ENCODE data around the gene EN1.

EN1 gene

GRCh38 chr2:118852605-118853128 lies 5.2 kb upstream of the EN1 start:
- Mint-ChIP-seq H3K4me3 (no peak overlapping the region), H3K27ac (no peak overlapping the region), H3K36me3 (ENCODE audit: low read depth) (no peaks in the 10 kb centered on the region), H3K9me3 (no peaks in the 10 kb centered on the region), H3K4me1 (ENCODE audit: low read depth) (peaks cover 21% of the 10 kb centered on the region), H3K27me3 (peaks cover 98% of the 10 kb centered on the region)
- intact Hi-C loops (cut with micrococcal nuclease), result loop anchor here (10.0 kb wide), 1 partner anchor 808 kb away; no protein-coding TSS in a partner anchor

GRCh38 chr2:118851650-118852049 lies 4.2 kb upstream of the EN1 start:
- no peak overlapping the region for H3K4me3 Mint-ChIP-seq

GRCh38 chr2:118850901-118851415 lies 3.5 kb upstream of the EN1 start:
- H3K27ac Mint-ChIP-seq, result no peak overlapping the region

More at GRCh38 chr2:118851650-118852049, 4.2 kb upstream of the EN1 start:
- Mint-ChIP-seq H3K27me3 (peaks cover 92% of the 10 kb centered on the region), H3K27ac (no peak overlapping the region), H3K9me3 (no peaks in the 10 kb centered on the region), H3K36me3 (ENCODE audit: low read depth) (no peaks in the 10 kb centered on the region), H3K4me1 (ENCODE audit: low read depth) (peaks cover 16% of the 10 kb centered on the region)
- intact Hi-C loops (cut with micrococcal nuclease), result loop anchor here (10.0 kb wide), 1 partner anchor 807 kb away; no protein-coding TSS in a partner anchor

DNA sequence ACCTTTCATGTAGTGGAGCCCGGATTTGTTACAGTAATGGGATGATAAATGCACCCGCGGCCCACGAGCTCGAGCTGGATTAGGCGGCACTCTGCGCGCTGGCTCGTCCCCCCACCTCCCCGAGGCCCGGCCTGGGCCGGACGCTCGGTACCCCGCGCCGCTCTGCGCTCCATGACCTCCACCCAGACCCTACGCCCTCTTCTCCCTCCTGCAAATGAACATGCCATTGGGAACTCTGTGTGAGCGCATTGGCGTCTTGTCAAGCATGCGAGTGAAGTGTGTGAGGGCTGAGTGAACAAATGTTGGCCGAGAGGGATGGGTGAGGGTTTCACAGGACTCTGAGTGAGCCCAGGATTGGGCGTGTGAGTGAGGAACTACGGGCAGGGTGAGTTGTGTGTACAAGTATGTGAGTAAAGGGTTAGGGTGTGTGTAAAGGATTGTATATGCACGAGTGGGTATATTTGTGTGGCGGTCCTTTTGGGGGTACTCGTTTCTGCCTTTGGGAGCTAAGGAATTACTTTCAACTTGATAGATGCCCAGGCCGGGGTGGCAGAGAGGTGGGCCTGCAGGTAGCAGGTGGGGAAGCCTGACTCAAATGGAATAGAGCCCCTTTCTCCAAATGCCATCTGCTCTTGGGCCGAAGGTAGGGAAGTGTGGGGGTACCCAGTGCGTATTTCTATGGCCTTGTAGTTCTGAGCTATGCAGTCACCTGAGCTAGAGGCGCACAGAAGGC lies 2.9 kb upstream of the EN1 start:
- Mint-ChIP-seq H3K4me3 (no peak overlapping the region), H3K27me3 (peaks cover 91% of the 10 kb centered on the region), H3K4me1 (ENCODE audit: low read depth) (peaks cover 13% of the 10 kb centered on the region), H3K9me3 (no peaks in the 10 kb centered on the region), H3K36me3 (ENCODE audit: low read depth) (no peaks in the 10 kb centered on the region), H3K27ac (no peak overlapping the region)
- intact Hi-C loops (cut with micrococcal nuclease), result loop anchor here (10.0 kb wide), 1 partner anchor 806 kb away; no protein-coding TSS in a partner anchor

More at GRCh38 chr2:118850901-118851415, 3.5 kb upstream of the EN1 start:
- Mint-ChIP-seq H3K36me3 (ENCODE audit: low read depth) (no peaks in the 10 kb centered on the region), H3K4me1 (ENCODE audit: low read depth) (peaks cover 13% of the 10 kb centered on the region), H3K27me3 (peaks cover 91% of the 10 kb centered on the region), H3K9me3 (no peaks in the 10 kb centered on the region), H3K4me3 (no peak overlapping the region)
- intact Hi-C loops (cut with micrococcal nuclease), result loop anchor here (10.0 kb wide), 1 partner anchor 806 kb away; no protein-coding TSS in a partner anchor

DNA sequence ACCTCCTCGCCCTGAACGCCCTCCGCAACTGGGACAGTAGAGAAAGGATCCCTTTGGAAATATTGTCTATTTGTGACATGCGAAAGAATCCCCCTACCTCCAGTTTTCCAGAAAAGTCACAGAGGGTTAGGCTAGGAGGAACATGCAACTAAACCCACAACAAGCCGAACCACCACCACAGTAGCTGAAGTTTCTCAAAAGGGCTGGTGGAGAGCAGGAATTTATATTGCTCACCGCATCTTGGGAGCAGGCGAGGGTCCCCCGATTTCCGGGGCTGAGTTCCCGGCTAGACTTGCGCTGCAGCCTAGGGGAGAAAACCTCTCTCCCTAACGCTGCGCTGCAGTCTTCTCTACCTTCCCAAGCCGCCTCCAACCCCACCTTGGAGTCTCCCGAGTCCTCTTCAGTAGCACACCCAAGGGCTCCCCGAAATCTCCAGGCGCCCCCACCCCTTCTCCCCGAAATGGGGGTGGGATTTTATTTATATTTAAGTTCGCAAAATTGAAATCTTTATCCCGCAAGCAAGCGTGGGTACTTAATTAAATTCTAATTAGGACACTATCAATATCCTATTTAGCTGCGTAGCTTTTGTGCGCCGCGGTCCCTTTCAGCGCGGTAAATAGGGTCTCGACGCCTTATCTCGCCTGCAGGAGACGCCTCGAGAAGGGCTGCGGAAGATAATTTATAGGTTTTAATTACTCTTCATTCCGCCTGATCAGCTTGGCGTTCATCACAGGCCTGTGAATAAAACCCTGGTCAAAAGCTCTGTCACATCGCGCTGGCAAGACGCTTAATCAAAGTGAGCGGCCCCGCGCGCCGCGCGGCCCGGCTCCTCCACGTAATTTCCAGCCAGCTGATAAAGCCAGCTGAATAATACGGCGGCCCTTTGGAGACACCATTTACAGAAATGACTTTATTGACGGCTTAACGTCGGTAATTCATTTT lies 2.0 kb upstream of the EN1 start:
- Mint-ChIP-seq H3K36me3 (ENCODE audit: low read depth) (no peaks in the 10 kb centered on the region), H3K4me1 (ENCODE audit: low read depth) (peaks cover 13% of the 10 kb centered on the region), H3K9me3 (no peaks in the 10 kb centered on the region), H3K27me3 (peaks cover 91% of the 10 kb centered on the region), H3K27ac (no peak overlapping the region), H3K4me3 (no peak overlapping the region)
- intact Hi-C loops (cut with micrococcal nuclease), result loop anchor here (10.0 kb wide), 1 partner anchor 805 kb away; no protein-coding TSS in a partner anchor

DNA sequence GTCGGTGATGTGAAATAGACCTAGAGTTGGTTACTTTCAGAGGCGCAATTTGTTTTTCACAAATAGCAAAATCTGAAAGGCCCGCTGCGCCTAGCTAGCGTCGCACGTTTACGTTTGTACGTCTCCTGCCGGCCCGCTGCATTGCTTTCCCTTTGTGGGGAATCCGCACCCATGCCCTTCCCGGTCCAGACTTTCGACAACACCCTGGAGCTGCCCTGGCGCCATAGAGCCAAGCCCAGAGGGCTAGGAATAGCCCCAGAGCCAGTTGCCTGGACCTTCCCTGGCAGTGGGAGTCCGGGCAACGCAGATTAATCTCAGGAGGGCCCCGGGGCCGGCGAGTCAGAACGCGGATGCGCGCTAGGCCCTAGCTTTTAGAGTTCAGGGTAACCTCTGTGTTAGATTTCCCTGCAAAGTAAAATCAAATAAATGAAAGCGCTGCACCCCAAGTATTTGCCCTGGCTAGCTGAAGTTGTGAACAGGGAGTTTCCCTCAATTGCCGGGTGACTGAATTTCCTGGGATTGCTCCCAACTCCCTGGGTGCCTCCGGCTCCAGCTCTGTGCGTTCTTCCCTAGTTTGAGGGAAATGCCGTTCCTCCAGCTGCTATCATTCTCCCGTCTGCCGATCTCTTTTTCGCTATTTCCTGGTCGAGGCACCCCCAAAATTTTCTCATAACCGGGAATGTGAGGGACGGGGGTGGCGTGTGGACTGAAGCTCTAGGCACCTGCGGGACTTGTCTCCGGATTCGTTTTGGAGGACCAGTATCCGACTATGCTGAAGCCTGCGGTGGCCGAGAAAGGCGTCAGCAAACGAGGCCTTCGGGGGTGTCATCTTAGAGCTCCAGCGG lies 1.2 kb upstream of the EN1 start:
- no peak overlapping the region for H3K4me3 Mint-ChIP-seq
- no peaks in the 10 kb centered on the region for H3K9me3 Mint-ChIP-seq
- H3K27ac Mint-ChIP-seq, result no peak overlapping the region
- peaks cover 91% of the 10 kb centered on the region for H3K27me3 Mint-ChIP-seq
- H3K4me1 Mint-ChIP-seq (ENCODE audit: low read depth), result peaks cover 8% of the 10 kb centered on the region
- no peaks in the 10 kb centered on the region for H3K36me3 Mint-ChIP-seq (ENCODE audit: low read depth)
- intact Hi-C loops (cut with micrococcal nuclease), result no loop called here

GRCh38 chr2:118847762-118848172 lies 319 bp upstream of the EN1 start:
- peaks cover 91% of the 10 kb centered on the region for H3K27me3 Mint-ChIP-seq
- H3K27ac Mint-ChIP-seq, result no peak overlapping the region
- no peak overlapping the region for H3K4me3 Mint-ChIP-seq
- intact Hi-C loops (cut with micrococcal nuclease), result no loop called here
- H3K4me1 Mint-ChIP-seq (ENCODE audit: low read depth), result peaks cover 12% of the 10 kb centered on the region
- no peaks in the 10 kb centered on the region for H3K36me3 Mint-ChIP-seq (ENCODE audit: low read depth)
- no peaks in the 10 kb centered on the region for H3K9me3 Mint-ChIP-seq

GRCh38 chr2:118846442-118846952 lies 951 bp downstream of the EN1 start:
- H3K4me3 Mint-ChIP-seq, result no peak overlapping the region

DNA sequence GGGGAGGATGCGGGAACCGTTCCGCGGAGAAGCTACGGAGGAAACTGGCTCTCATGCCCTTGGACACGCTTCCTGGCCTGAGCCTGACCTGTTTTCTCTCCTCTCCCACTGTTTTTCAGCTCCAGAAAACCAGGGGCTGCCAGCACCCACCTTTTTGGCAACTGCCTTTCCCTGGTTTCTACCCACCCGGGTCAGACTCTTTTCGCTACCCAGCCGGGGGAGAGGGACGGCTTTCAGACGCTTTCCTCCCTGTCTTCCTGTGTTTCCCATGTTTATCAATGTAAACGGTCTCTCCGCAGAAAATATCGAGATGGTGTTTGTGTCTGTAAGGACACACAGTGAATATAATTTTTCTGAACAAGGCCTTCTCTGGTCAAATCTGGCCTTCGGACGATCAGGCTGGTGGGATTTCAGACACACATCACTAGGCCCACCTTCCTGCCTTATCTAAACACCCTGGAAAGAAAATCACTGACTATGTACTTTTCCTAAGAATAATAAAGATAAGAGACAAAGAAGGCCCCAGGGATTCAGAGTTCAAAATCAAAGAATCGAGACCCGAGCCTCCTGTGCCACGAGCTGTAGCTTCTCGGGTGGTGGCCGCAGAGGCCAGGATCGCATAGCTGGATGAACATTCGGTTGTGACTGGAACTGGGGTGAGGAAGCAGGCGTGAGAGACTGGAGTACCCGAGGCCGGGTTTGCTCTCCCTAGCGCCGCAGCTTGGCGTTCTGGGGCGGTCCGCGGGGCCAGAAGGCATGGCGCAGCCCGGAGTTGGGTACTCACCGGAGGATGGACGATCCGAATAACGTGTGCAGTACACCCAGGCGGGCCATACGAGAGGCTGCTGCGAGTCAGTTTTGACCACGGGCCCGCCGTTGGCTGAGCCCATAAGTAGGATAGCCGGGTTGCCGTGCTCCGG lies 1.7 kb downstream of the EN1 start:
- intact Hi-C loops (cut with micrococcal nuclease), result no loop called here
- H3K4me3 Mint-ChIP-seq, result no peak overlapping the region

More at GRCh38 chr2:118846442-118846952, 951 bp downstream of the EN1 start:
- H3K27me3 Mint-ChIP-seq, result peaks cover 92% of the 10 kb centered on the region
- no peak overlapping the region for H3K27ac Mint-ChIP-seq
- H3K36me3 Mint-ChIP-seq (ENCODE audit: low read depth), result no peaks in the 10 kb centered on the region
- intact Hi-C loops (cut with micrococcal nuclease), result no loop called here
- no peaks in the 10 kb centered on the region for H3K9me3 Mint-ChIP-seq
- H3K4me1 Mint-ChIP-seq (ENCODE audit: low read depth), result peaks cover 21% of the 10 kb centered on the region

DNA sequence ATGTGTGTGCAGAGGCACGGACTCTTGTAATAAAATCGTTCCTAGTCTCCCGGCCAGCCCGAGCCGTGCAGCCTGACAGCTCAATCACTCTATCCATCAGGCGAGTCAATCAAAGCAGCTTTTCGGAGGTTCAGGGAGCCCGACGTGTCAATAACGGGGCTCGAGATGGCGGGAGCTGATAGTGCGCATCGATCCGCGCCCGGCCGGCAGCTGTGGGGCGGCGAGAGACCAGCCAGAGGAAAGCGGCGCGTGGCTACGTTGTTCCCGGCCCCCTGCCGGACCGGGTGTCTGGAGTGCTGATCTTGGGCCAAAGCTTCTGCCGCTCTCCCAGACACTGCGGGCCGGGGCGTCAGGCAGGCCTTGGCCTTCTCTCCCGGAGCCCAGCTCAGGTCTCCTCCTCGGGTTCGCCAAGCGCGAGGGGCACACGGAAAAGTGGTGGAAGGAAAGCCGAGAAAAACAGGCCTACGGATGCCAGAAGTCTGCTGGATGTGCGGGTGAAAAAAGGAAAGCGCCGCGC lies 2.4 kb downstream of the EN1 start:
- H3K27ac Mint-ChIP-seq, result no peak overlapping the region
- H3K27me3 Mint-ChIP-seq, result peaks cover 92% of the 10 kb centered on the region
- intact Hi-C loops (cut with micrococcal nuclease), result no loop called here
- H3K36me3 Mint-ChIP-seq (ENCODE audit: low read depth), result no peaks in the 10 kb centered on the region
- H3K9me3 Mint-ChIP-seq, result no peaks in the 10 kb centered on the region
- no peak overlapping the region for H3K4me3 Mint-ChIP-seq
- H3K4me1 Mint-ChIP-seq (ENCODE audit: low read depth), result peaks cover 21% of the 10 kb centered on the region

More for the DNA sequence above, 1.7 kb downstream of the EN1 start:
- H3K9me3 Mint-ChIP-seq, result no peaks in the 10 kb centered on the region
- H3K27me3 Mint-ChIP-seq, result peaks cover 92% of the 10 kb centered on the region
- H3K27ac Mint-ChIP-seq, result no peak overlapping the region
- H3K4me1 Mint-ChIP-seq (ENCODE audit: low read depth), result peaks cover 21% of the 10 kb centered on the region
- H3K36me3 Mint-ChIP-seq (ENCODE audit: low read depth), result no peaks in the 10 kb centered on the region

- peaks cover 21% of the 10 kb centered on the region for H3K4me1 Mint-ChIP-seq (ENCODE audit: low read depth)
- H3K9me3 Mint-ChIP-seq, result no peaks in the 10 kb centered on the region
- no peak overlapping the region for H3K27ac Mint-ChIP-seq
- intact Hi-C loops (cut with micrococcal nuclease), result no loop called here
- H3K27me3 Mint-ChIP-seq, result peaks cover 92% of the 10 kb centered on the region
- no peaks in the 10 kb centered on the region for H3K36me3 Mint-ChIP-seq (ENCODE audit: low read depth)
- H3K4me3 Mint-ChIP-seq, result no peak overlapping the region
Observed at GRCh38 chr2:118844261-118845004, 3.0 kb downstream of the EN1 start.
